Ishikawa (cell line): Measurements from ENCODE around the gene PHLDB3.

ENCODE experiments used
- CEBPB ChIP-seq: IDR thresholded peaks from 2 replicates; pipeline ENCODE4 v1.6.1; 2012
- CREB1 ChIP-seq: IDR thresholded peaks from 2 replicates; pipeline ENCODE4 v1.6.1; 2012; ENCODE audit warnings: low read depth
- EGR1 ChIP-seq: IDR thresholded peaks from 2 replicates; pipeline ENCODE4 v1.6.1; 2012
- EP300 ChIP-seq: IDR thresholded peaks from 2 replicates; pipeline ENCODE4 v1.6.1; 2012; ENCODE audit warnings: borderline replicate concordance
- FOXM1 ChIP-seq: IDR thresholded peaks from 2 replicates; pipeline ENCODE4 v1.6.1; 2012; ENCODE audit warnings: low read depth, borderline replicate concordance
- NFIC ChIP-seq: IDR thresholded peaks from 2 replicates; pipeline ENCODE4 v1.6.1; 2012
- RAD21 ChIP-seq: IDR thresholded peaks from 2 replicates; pipeline ENCODE4 v1.6.1; 2012; ENCODE audit warnings: low read depth
- TAF1 ChIP-seq: IDR thresholded peaks from 2 replicates; pipeline ENCODE4 v1.6.1; 2012; ENCODE audit warnings: low read depth, mild to moderate bottlenecking
- TCF12 ChIP-seq: IDR thresholded peaks from 2 replicates; pipeline ENCODE4 v1.6.1; 2012; ENCODE audit warnings: low read depth
- TEAD4 ChIP-seq: IDR thresholded peaks from 2 replicates; pipeline ENCODE4 v1.6.1; 2012
- YY1 ChIP-seq: IDR thresholded peaks from 2 replicates; pipeline ENCODE4 v1.6.1; 2012; ENCODE audit warnings: low read depth
- ZBTB7A ChIP-seq: IDR thresholded peaks from 2 replicates; pipeline ENCODE4 v1.6.1; 2012; ENCODE audit warnings: low read depth
- TF ChIP-seq, protein P1 (sequence below): IDR thresholded peaks from 2 replicates; pipeline ENCODE4 v1.6.1; 2012
- TF ChIP-seq, protein P2 (sequence below): IDR thresholded peaks from 2 replicates; pipeline ENCODE4 v1.6.1; 2012; ENCODE audit warnings: low read depth, mild to moderate bottlenecking
- TF ChIP-seq, protein P3 (sequence below): IDR thresholded peaks from 2 replicates; pipeline ENCODE4 v1.6.1; 2012

The PHLDB3 gene

DNA sequence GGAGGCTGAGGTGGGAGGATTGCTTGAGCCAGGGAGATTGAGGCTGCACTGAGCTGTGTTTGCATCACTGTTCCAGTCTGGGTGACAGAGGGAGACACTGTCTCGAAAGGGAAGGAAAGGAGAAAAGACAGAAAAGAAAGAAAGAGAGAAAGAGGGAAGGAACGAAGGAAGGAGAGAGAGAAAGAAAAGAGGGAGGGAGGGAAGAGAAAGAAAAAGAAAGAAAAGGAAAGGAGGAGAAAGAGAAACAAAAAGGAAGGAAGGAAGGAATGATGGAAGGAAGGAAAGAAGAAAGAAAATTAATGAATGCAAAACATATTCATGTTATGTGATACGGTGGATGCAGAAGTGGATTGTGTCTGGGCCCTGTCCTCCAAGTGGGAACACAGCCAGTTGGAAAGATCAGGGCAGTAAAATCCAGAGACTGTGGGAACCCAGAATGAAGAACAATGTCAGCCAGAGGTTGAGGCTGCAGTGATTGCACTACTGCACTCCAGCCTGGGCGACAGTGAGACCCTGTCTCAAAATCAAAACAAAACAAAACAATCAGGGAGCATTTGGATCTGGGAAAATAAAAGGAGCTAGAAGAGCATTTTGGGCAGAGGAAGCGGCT lies 6.2 kb downstream of the PHLDB3 start:
- TF ChIP-seq EGR1 = no peak
- no peak for TF ChIP-seq EP300
- TF ChIP-seq FOXM1 = no peak
- no peak for TF ChIP-seq YY1
- TF ChIP-seq, protein P1, sequence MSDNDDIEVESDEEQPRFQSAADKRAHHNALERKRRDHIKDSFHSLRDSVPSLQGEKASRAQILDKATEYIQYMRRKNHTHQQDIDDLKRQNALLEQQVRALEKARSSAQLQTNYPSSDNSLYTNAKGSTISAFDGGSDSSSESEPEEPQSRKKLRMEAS = no peak
- TF ChIP-seq TAF1 = no peak
- no peak for TF ChIP-seq RAD21
- TF ChIP-seq NFIC = no peak
- TF ChIP-seq, protein P2, sequence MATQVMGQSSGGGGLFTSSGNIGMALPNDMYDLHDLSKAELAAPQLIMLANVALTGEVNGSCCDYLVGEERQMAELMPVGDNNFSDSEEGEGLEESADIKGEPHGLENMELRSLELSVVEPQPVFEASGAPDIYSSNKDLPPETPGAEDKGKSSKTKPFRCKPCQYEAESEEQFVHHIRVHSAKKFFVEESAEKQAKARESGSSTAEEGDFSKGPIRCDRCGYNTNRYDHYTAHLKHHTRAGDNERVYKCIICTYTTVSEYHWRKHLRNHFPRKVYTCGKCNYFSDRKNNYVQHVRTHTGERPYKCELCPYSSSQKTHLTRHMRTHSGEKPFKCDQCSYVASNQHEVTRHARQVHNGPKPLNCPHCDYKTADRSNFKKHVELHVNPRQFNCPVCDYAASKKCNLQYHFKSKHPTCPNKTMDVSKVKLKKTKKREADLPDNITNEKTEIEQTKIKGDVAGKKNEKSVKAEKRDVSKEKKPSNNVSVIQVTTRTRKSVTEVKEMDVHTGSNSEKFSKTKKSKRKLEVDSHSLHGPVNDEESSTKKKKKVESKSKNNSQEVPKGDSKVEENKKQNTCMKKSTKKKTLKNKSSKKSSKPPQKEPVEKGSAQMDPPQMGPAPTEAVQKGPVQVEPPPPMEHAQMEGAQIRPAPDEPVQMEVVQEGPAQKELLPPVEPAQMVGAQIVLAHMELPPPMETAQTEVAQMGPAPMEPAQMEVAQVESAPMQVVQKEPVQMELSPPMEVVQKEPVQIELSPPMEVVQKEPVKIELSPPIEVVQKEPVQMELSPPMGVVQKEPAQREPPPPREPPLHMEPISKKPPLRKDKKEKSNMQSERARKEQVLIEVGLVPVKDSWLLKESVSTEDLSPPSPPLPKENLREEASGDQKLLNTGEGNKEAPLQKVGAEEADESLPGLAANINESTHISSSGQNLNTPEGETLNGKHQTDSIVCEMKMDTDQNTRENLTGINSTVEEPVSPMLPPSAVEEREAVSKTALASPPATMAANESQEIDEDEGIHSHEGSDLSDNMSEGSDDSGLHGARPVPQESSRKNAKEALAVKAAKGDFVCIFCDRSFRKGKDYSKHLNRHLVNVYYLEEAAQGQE = no peak
- TF ChIP-seq, protein P3, sequence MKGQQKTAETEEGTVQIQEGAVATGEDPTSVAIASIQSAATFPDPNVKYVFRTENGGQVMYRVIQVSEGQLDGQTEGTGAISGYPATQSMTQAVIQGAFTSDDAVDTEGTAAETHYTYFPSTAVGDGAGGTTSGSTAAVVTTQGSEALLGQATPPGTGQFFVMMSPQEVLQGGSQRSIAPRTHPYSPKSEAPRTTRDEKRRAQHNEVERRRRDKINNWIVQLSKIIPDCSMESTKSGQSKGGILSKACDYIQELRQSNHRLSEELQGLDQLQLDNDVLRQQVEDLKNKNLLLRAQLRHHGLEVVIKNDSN = no peak
- TF ChIP-seq ZBTB7A = no peak
- no peak for TF ChIP-seq CREB1
- no peak for TF ChIP-seq TEAD4
- TF ChIP-seq CEBPB = no peak
- TF ChIP-seq TCF12 = no peak

DNA sequence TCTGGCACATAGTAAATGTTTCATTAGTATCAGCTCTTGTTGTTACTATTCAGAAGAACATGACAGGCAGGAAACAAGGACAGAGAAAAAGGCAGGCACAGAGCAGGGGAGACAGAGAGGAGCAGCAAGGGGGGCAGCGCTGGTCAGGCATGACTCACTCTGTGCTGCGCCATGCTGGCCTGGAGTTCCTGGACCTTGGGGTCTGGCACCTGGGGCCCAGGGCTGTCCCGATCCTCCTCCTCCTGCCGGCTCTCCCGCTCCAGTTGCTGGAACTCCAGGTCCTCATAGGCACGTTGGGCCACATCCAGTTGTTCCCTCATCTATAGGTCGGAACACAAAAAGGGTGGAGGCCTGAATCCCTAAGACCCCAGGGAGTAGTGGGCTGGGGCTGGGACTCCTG lies 7.6 kb downstream of the PHLDB3 start:
- TF ChIP-seq CEBPB = no peak
- no peak for TF ChIP-seq EGR1
- no peak for TF ChIP-seq YY1
- TF ChIP-seq ZBTB7A = no peak

DNA sequence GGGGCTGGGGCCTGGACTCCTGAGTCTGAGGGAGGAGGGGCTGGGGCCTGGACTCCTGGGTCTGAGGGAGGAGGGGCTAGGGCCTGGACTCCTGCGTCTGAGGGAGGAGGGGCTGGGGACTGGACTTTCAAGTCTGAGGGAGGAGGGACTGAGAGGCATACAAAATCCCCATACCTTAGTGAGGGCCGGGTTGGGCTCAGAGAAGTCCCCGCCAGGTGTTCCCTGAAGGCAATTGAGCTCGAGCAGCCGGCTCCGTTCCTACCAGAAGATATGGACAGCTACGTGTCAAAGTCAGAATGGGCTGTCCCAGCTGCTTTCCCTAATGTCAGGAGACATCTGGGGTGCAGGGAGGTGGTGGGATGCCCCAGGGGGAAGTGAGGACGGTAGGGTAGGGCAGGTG lies 9.5 kb downstream of the PHLDB3 start:
- TF ChIP-seq TEAD4 (no peak), YY1 (no peak), ZBTB7A (no peak), NFIC (no peak), CEBPB (no peak), TCF12 (no peak), FOXM1 (no peak), RAD21 (no peak), CREB1 (no peak), EGR1 (no peak), TAF1 (no peak), EP300 (no peak)
- TF ChIP-seq, protein P2 = no peak
- TF ChIP-seq, protein P3 = no peak

DNA sequence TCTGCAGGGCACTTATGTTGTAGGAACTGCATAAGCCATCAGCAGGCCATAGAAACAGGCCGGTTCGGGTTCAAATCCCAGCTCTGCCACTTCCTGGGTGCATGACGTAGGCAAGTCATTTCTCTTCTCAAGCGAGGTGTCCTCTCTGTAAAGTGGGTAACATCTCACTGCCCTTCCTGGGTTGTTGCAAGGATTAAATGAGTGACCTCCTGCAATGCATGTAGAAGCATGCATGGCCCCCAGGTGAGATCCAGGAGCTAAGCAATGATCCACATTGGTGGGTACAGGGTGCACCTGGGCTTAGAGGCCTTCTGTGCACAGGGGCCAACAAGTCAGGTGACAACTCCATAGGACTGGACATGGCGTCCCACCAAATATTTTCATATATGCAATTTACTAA lies 13.8 kb downstream of the PHLDB3 start:
- TF ChIP-seq FOXM1 (no peak), TCF12 (no peak), ZBTB7A (no peak), TAF1 (no peak), RAD21 (no peak), CEBPB (no peak), EP300 (no peak), TEAD4 (no peak), EGR1 (no peak)
- TF ChIP-seq, protein P1 = no peak

DNA sequence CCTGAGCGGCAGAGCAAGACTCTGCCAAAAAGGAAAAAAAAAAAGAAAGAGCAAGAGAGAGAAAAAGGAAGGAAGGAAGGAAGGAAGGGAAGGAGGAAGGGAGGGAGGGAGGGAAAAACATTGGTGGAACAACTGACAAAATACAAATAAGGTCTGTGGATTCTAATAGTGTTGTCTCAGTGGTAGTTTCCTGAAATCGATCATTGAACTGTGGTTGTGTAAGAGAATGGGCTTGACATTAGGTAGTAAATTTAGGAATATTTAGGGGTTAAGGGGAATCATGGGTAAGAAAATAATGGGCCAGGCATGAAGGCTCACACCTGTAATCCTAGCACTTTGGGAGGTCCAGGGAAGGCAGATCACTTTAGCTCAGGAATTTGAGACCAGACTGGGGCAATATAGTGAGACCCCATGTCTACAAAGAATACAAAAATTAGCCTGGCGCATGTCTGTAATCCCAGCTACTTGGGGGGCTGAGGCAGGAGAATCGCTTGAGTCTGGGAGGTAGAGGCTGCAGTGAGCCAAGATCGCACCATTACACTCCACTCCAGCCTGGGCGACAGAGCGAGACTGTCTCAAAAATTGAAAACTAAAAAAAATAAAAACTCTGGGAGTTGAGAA lies 14.5 kb downstream of the PHLDB3 start:
- TF ChIP-seq NFIC = no peak
- no peak for TF ChIP-seq TCF12
- TF ChIP-seq TAF1 = no peak
- TF ChIP-seq, protein P3 = no peak
- no peak for TF ChIP-seq RAD21
- TF ChIP-seq EP300 = no peak
- TF ChIP-seq, protein P1 = no peak
- TF ChIP-seq TEAD4 = no peak
- TF ChIP-seq EGR1 = no peak
- TF ChIP-seq, protein P2 = no peak
- TF ChIP-seq FOXM1 = no peak
- no peak for TF ChIP-seq YY1
- no peak for TF ChIP-seq CEBPB
- no peak for TF ChIP-seq ZBTB7A
- no peak for TF ChIP-seq CREB1
